OCI-LY3 (cell line): ENCODE results near the gene TEX26.

Experiments used
- CTCF ChIP-seq: fragments of 200-600, 300-600 bp; sonication (generic); IDR thresholded peaks from 2 replicates; pipeline ENCODE4 v1.5.1; 2014; ENCODE audit warnings: antibody characterized with exemption, low read length, low read depth
- EZH2phosphoT487 ChIP-seq: fragments of 200-600 bp; shearing (Covaris generic); IDR thresholded peaks from 2 replicates; pipeline ENCODE4 v1.6.1; 2018; ENCODE audit warnings: antibody characterized with exemption, mixed run types, low read depth

- TF ChIP-seq CTCF: no peak
- no peak for TF ChIP-seq EZH2phosphoT487
These were observed 24.9 kb downstream of the TEX26 start for GRCh38 chr13:30957258-30957943.
